ENCODE results near the gene ITPKA. TPM values are rescaled to one million over a fixed set of nuclear protein-coding genes. Genes with fewer than 3 reads are reported as not detected.

Gene ITPKA
- total and polyA plus RNA-seq, 2 of the 13 experiments (the other 11 are each of a cell fraction or from before 2014, with no cell fraction given), result 13.2 to 41.3 TPM

DNA sequence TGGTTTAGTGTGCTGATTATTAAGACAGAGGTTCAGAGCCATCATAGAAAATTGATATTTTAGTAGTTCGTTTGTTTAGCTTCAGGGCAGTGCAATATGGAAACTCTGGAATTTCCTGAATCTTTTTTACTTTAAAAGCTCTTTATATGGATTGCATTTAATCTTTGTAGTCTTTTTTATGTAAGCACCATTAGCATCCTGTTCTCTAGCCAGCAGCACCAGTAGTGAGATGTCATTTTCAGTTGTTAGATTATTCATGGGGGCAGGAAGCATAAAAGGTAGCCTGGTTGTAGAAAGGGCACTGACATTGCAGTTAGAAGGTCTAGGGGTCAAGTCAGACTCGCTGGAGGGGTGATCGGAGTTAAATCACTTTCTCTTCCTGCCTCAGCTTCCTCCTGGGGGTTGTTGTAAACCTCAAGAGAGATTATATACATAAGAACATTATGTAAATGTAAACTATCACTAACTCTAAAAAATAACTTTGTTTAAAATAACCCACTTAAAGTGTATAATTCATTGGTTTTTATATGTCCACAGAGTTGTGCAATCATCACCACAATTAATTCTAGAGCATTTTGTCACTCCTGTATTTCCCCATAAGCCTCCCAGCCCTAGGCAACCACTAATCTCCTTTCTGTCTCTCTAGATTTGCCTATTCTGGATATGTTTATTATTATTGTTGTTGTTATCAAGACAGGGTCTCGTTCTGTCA lies 31.4 kb upstream of the ITPKA start:
- ChIA-PET POLR2A (no interaction called here), CTCF (ENCODE audit: low intra/inter-chr PET ratio, low total read pairs) (no interaction called here)
- WGBS (ENCODE audit: low lambda C conversion rate), result 92% methylated on average over 4 of the region's 4 CpGs
- FAIRE-seq (no peak), ATAC-seq (no peak), DNase-seq (ENCODE audit: low spot score) (no peak)
- in situ Hi-C loops (cut with HindIII; ENCODE audit: extremely low pct_ligation_motif_present, low pct_unique_long_range_greater_than_20kb), result no loop called here
- Histone ChIP-seq H2AFZ (ENCODE audit: low read length) (no peak overlapping the region), H3K79me2 (ENCODE audit: insufficient read depth, low read length) (no peaks in the 10 kb centered on the region), H3K9me3 (ENCODE audit: low read length) (no peaks in the 10 kb centered on the region), H3K27me3 (ENCODE audit: control insufficient read depth in 1 of 2, insufficient read depth in 2 of 2, low read length in 2 of 2) (no peaks in the 10 kb centered on the region), H3K4me1 (ENCODE audit: insufficient read depth, low read length) (no peaks in the 10 kb centered on the region), H3K36me3 (replicated peaks in 1 of 2; ENCODE audit: control insufficient read depth in 1 of 2, insufficient read depth in 2 of 2, low read length in 2 of 2) (peaks cover 4 to 57% of the 10 kb centered on the region in 2 experiments), H3K4me3 (replicated peaks in 1 of 3; ENCODE audit: insufficient read depth in 1 of 3, low read depth in 2 of 3, low read length in 3 of 3) (no peak overlapping the region), H3K9ac (ENCODE audit: insufficient read depth, low read depth, low read length) (no peak overlapping the region), H4K20me1 (ENCODE audit: insufficient read depth, low read length) (no peaks in the 10 kb centered on the region), H3K4me2 (ENCODE audit: low read depth, low read length) (no peak overlapping the region), H3K27ac (ENCODE audit: extremely low read length, insufficient read depth, low read length) (no peak overlapping the region)
- TF ChIP-seq ZBTB26 (CRISPR knock-in tag; IDR thresholded peaks at IDR 0.05; ENCODE audit: borderline replicate concordance) (no peak), MTA1 (CRISPR knock-in tag; IDR thresholded peaks at IDR 0.05; ENCODE audit: borderline replicate concordance) (no peak), CEBPB (IDR thresholded peaks at IDR 0.05; ENCODE audit: borderline replicate concordance, low read depth, low read length) (peak; percentile 45; the same call in 1 of the 2 replicates)
- intact Hi-C loops (cut with micrococcal nuclease; ENCODE audit: unreplicated experiment), result no loop called here
- no TSS peak for BruUV-seq (replicated peaks)

DNA sequence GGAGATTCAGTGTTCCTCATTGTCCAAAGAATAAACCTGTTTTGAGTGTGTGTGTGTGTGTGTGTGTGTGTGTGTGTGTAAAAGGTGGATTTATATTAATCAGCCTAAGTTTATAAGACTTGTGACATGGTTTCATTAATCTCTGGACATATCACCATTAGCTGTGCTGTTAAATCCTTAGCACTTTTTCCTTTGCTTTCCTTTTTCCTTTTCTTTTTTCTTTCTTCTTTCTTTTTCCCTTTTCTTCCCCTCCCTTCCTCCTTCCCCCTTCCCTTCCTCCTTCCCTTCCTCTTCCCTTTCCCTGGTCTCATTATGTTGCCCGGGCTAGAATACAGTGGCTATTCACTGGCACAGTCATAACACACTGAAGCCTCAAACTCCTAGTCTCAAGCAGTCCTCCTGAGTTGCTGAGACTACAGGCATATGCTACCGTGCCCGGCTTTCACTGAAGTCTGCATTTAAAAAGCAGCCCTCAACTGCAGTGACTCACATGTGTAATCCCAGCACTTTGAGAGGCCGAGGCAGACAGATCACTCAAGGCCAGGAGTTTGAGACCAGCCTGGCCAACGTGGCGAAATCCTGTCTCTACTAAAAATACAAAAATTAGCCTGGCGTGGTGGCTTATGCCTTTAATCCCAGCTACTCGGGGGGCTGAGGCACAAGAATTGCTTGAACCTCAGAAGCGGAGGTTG lies 28.6 kb upstream of the ITPKA start:
- BruUV-seq (replicated peaks), result no TSS peak
- Histone ChIP-seq H3K36me3 (replicated peaks in 1 of 2; ENCODE audit: control insufficient read depth in 1 of 2, insufficient read depth in 2 of 2, low read length in 2 of 2) (peaks cover 1 to 54% of the 10 kb centered on the region in 2 experiments), H2AFZ (ENCODE audit: low read length) (no peak overlapping the region), H3K4me2 (ENCODE audit: low read depth, low read length) (no peak overlapping the region), H4K20me1 (ENCODE audit: insufficient read depth, low read length) (no peaks in the 10 kb centered on the region), H3K79me2 (ENCODE audit: insufficient read depth, low read length) (no peaks in the 10 kb centered on the region), H3K9me3 (ENCODE audit: low read length) (no peaks in the 10 kb centered on the region), H3K4me3 (replicated peaks in 1 of 3; ENCODE audit: insufficient read depth in 1 of 3, low read depth in 2 of 3, low read length in 3 of 3) (no peak overlapping the region), H3K4me1 (ENCODE audit: insufficient read depth, low read length) (no peaks in the 10 kb centered on the region), H3K27me3 (ENCODE audit: control insufficient read depth in 1 of 2, insufficient read depth in 2 of 2, low read length in 2 of 2) (no peaks in the 10 kb centered on the region), H3K9ac (ENCODE audit: insufficient read depth, low read depth, low read length) (no peak overlapping the region), H3K27ac (ENCODE audit: extremely low read length, insufficient read depth, low read length) (no peak overlapping the region)
- DNase-seq (ENCODE audit: low spot score) (no peak), FAIRE-seq (no peak), ATAC-seq (no peak)
- ChIA-PET CTCF (ENCODE audit: low intra/inter-chr PET ratio, low total read pairs) (interaction anchor here (1.0 to 1.6 kb wide), 3 partner anchors 29 to 139 kb away, joined by 3 to 13 read pairs (median 4); partner anchors contain the start of gene ITPKA), POLR2A (interaction anchor here (1.8 kb wide), 1 partner anchor 28 kb away, joined by 4 read pairs; no protein-coding TSS in a partner anchor)
- 94% methylated on average over 9 of the region's 9 CpGs for WGBS (ENCODE audit: low lambda C conversion rate)
- intact Hi-C loops (cut with micrococcal nuclease; ENCODE audit: unreplicated experiment) (loop anchor here (5.0 kb wide), 1 partner anchor 42 kb away; no protein-coding TSS in a partner anchor), in situ Hi-C loops (cut with HindIII; ENCODE audit: extremely low pct_ligation_motif_present, low pct_unique_long_range_greater_than_20kb) (no loop called here)
- TF ChIP-seq REPIN1 (CRISPR knock-in tag; IDR thresholded peaks at IDR 0.05; ENCODE audit: borderline replicate concordance, low read depth) (no peak), HNRNPK (IDR thresholded peaks at IDR 0.05; ENCODE audit: low read depth, low read length, poor library complexity, severe bottlenecking) (peak; percentile 83), KLF9 (CRISPR knock-in tag; IDR thresholded peaks at IDR 0.05; ENCODE audit: low read depth) (no peak), ATAD3A (CRISPR knock-in tag; IDR thresholded peaks at IDR 0.05) (no peak), SKI (IDR thresholded peaks at IDR 0.05; ENCODE audit: partially characterized antibody) (no peak), RELA (CRISPR knock-in tag; IDR thresholded peaks at IDR 0.05) (no peak), ZBTB3 (CRISPR knock-in tag; IDR thresholded peaks at IDR 0.05; ENCODE audit: borderline replicate concordance, low read depth) (no peak)
